ENCODE measurements around the gene BTAF1. TPM values are rescaled to one million over a fixed set of nuclear protein-coding genes. Genes with fewer than 3 reads are reported as not detected.
"Not testable (repeated sequence)": the region's sequence is repeated elsewhere in the genome, so short reads cannot be mapped to it uniquely, and the experiment has no call there.

BTAF1 gene
- total RNA-seq, 2 donors from 2014 or later, result 66.8 to 68.9 TPM

- H3K4me3 Mint-ChIP-seq, result no peak overlapping the region
- no peak overlapping the region for H3K27ac Mint-ChIP-seq
- peaks cover 29% of the 10 kb centered on the region for H3K27me3 Mint-ChIP-seq
- peaks cover 2% of the 10 kb centered on the region for H3K4me1 Mint-ChIP-seq
- H3K9me3 ChIP-seq (ENCODE audit: control insufficient read depth, low read length, poor library complexity, severe bottlenecking), result no peaks in the 10 kb centered on the region
- ATAC-seq (no peak), DNase-seq (no peak)
- peaks cover 2% of the 10 kb centered on the region for H3K36me3 Mint-ChIP-seq (ENCODE audit: low read depth)
Observed at GRCh38 chr10:91893051-91893450, 30.5 kb upstream of the BTAF1 start.

- DNase-seq; H3K9me3 ChIP-seq (ENCODE audit: control insufficient read depth, low read length, poor library complexity, severe bottlenecking); H3K4me1 Mint-ChIP-seq; H3K4me3 Mint-ChIP-seq; H3K27ac Mint-ChIP-seq; H3K36me3 Mint-ChIP-seq (ENCODE audit: low read depth): not testable (repeated sequence)
- peak; percentile 33 for ATAC-seq
- H3K27me3 Mint-ChIP-seq, result peaks cover 35% of the 10 kb centered on the region
Observed at GRCh38 chr10:91894261-91894685, 29.3 kb upstream of the BTAF1 start.

- Mint-ChIP-seq H3K36me3 (ENCODE audit: low read depth) (peaks cover 2% of the 10 kb centered on the region), H3K4me1 (peaks cover 6% of the 10 kb centered on the region), H3K27me3 (peaks cover 35% of the 10 kb centered on the region), H3K4me3 (no peak overlapping the region), H3K27ac (no peak overlapping the region)
- DNase-seq, result no peak
- H3K9me3 ChIP-seq (ENCODE audit: control insufficient read depth, low read length, poor library complexity, severe bottlenecking), result no peaks in the 10 kb centered on the region
- no peak for ATAC-seq
Observed at GRCh38 chr10:91896212-91896756, 27.3 kb upstream of the BTAF1 start.

GRCh38 chr10:91897421-91897820 is 26.1 kb upstream of the BTAF1 start:
- peaks cover 30% of the 10 kb centered on the region for H3K27me3 Mint-ChIP-seq
- no peaks in the 10 kb centered on the region for H3K9me3 ChIP-seq (ENCODE audit: control insufficient read depth, low read length, poor library complexity, severe bottlenecking)
- DNase-seq, result no peak
- no peak overlapping the region for H3K4me3 Mint-ChIP-seq
- H3K36me3 Mint-ChIP-seq (ENCODE audit: low read depth), result peaks cover 2% of the 10 kb centered on the region
- no peak for ATAC-seq
- H3K27ac Mint-ChIP-seq, result no peak overlapping the region
- peaks cover 14% of the 10 kb centered on the region for H3K4me1 Mint-ChIP-seq

- peaks cover 22% of the 10 kb centered on the region for H3K27me3 Mint-ChIP-seq
- DNase-seq (no peak), ATAC-seq (peak; percentile 87)
- H3K9me3 ChIP-seq (ENCODE audit: control insufficient read depth, low read length, poor library complexity, severe bottlenecking), result no peaks in the 10 kb centered on the region
- H3K4me3 Mint-ChIP-seq, result no peak overlapping the region
- H3K27ac Mint-ChIP-seq, result no peak overlapping the region
- H3K36me3 Mint-ChIP-seq (ENCODE audit: low read depth), result peaks cover 2% of the 10 kb centered on the region
- H3K4me1 Mint-ChIP-seq, result peaks cover 16% of the 10 kb centered on the region
Observed at GRCh38 chr10:91901784-91902677, 21.5 kb upstream of the BTAF1 start.

- no peaks in the 10 kb centered on the region for H3K9me3 ChIP-seq (ENCODE audit: control insufficient read depth, low read length, poor library complexity, severe bottlenecking)
- no peak for DNase-seq
- no peak for ATAC-seq
- Mint-ChIP-seq H3K36me3 (ENCODE audit: low read depth) (no peaks in the 10 kb centered on the region), H3K4me1 (peaks cover 17% of the 10 kb centered on the region), H3K4me3 (peak overlapping the region; percentile 89), H3K27ac (peak overlapping the region; percentile 81), H3K27me3 (no peaks in the 10 kb centered on the region)
Observed at GRCh38 chr10:91907033-91907594, 16.5 kb upstream of the BTAF1 start.

- no peaks in the 10 kb centered on the region for H3K9me3 ChIP-seq (ENCODE audit: control insufficient read depth, low read length, poor library complexity, severe bottlenecking)
- H3K27me3 Mint-ChIP-seq, result peaks cover 1% of the 10 kb centered on the region
- H3K36me3 Mint-ChIP-seq (ENCODE audit: low read depth), result no peaks in the 10 kb centered on the region
- DNase-seq, result no peak
- peaks cover 15% of the 10 kb centered on the region for H3K4me1 Mint-ChIP-seq
- ATAC-seq, result no peak
- H3K4me3 Mint-ChIP-seq, result peak overlapping the region; percentile 89
- H3K27ac Mint-ChIP-seq, result peak overlapping the region; percentile 81
Observed at GRCh38 chr10:91907914-91908336, 15.6 kb upstream of the BTAF1 start.

- peaks cover 15% of the 10 kb centered on the region for H3K4me1 Mint-ChIP-seq
- H3K36me3 Mint-ChIP-seq (ENCODE audit: low read depth), result no peaks in the 10 kb centered on the region
- peak overlapping the region; percentile 82 for H3K27ac Mint-ChIP-seq
- peak; percentile 90 for ATAC-seq
- H3K27me3 Mint-ChIP-seq, result peaks cover 7% of the 10 kb centered on the region
- DNase-seq, result peak; percentile 46 to 59 (median 49)
- peak overlapping the region; percentile 95 for H3K4me3 Mint-ChIP-seq
- H3K9me3 ChIP-seq (ENCODE audit: control insufficient read depth, low read length, poor library complexity, severe bottlenecking), result no peaks in the 10 kb centered on the region
Observed at GRCh38 chr10:91908337-91909116, 15.0 kb upstream of the BTAF1 start.

- ATAC-seq, result peak; percentile 21
- Mint-ChIP-seq H3K27me3 (peaks cover 11% of the 10 kb centered on the region), H3K27ac (peak within 1 kb of the TSS; percentile 82), H3K36me3 (ENCODE audit: low read depth) (no peaks in the 10 kb centered on the region), H3K4me3 (peak within 1 kb of the TSS; percentile 95), H3K4me1 (peaks cover 15% of the 10 kb centered on the region)
- H3K9me3 ChIP-seq (ENCODE audit: control insufficient read depth, low read length, poor library complexity, severe bottlenecking), result no peaks in the 10 kb centered on the region
- no peak for DNase-seq
Observed at GRCh38 chr10:91909117-91909677, 14.4 kb upstream of the BTAF1 start, which contains the start of gene FGFBP3. TSS of gene FGFBP3 (minus strand) at chr10:91909486. CDS start at chr10:91908969, 517 bp downstream.

- DNase-seq (no peak), ATAC-seq (no peak)
- Mint-ChIP-seq H3K4me3 (no peak overlapping the region), H3K27me3 (peaks cover 20% of the 10 kb centered on the region), H3K4me1 (peaks cover 15% of the 10 kb centered on the region), H3K36me3 (ENCODE audit: low read depth) (no peaks in the 10 kb centered on the region), H3K27ac (no peak overlapping the region)
- H3K9me3 ChIP-seq (ENCODE audit: control insufficient read depth, low read length, poor library complexity, severe bottlenecking), result no peaks in the 10 kb centered on the region
Observed at GRCh38 chr10:91910467-91910866, 13.1 kb upstream of the BTAF1 start.

- DNase-seq (no peak), ATAC-seq (no peak)
- H3K27me3 Mint-ChIP-seq, result peaks cover 30% of the 10 kb centered on the region
- peaks cover 10% of the 10 kb centered on the region for H3K4me1 Mint-ChIP-seq
- no peak overlapping the region for H3K4me3 Mint-ChIP-seq
- no peak overlapping the region for H3K27ac Mint-ChIP-seq
- no peaks in the 10 kb centered on the region for H3K9me3 ChIP-seq (ENCODE audit: control insufficient read depth, low read length, poor library complexity, severe bottlenecking)
- no peaks in the 10 kb centered on the region for H3K36me3 Mint-ChIP-seq (ENCODE audit: low read depth)
Observed at GRCh38 chr10:91919651-91920050, 3.9 kb upstream of the BTAF1 start.

- peaks cover 30% of the 10 kb centered on the region for H3K4me1 Mint-ChIP-seq
- peak overlapping the region; percentile 93 for H3K27ac Mint-ChIP-seq
Observed at GRCh38 chr10:91924212-91925021, 847 bp downstream of the BTAF1 start.

More at GRCh38 chr10:91924212-91925021, 847 bp downstream of the BTAF1 start:
- no peaks in the 10 kb centered on the region for H3K27me3 Mint-ChIP-seq
- H3K9me3 ChIP-seq (ENCODE audit: control insufficient read depth, low read length, poor library complexity, severe bottlenecking), result no peaks in the 10 kb centered on the region
- ATAC-seq (no peak), DNase-seq (no peak)
- peaks cover 6% of the 10 kb centered on the region for H3K36me3 Mint-ChIP-seq (ENCODE audit: low read depth)
- H3K4me3 Mint-ChIP-seq, result peak overlapping the region; percentile 96

Data from T-helper 17 cell (primary cell).